Spleen (tissue), 7 donors: Measurements from ENCODE around the gene PPP1R18.

ENCODE experiments used
- POLR2A ChIP-seq, 3 donors: fragments of 450-650 bp; IDR thresholded peaks; one replicate each; pipeline ENCODE4 v1.5.1; 2017; ENCODE audit warnings: antibody characterized with exemption in 3 of 3, mild to moderate bottlenecking in 1 of 3
- POLR2AphosphoS5 ChIP-seq, 3 donors: sonication (generic); formaldehyde crosslinking; IDR thresholded peaks; one replicate each; pipeline ENCODE4 v1.5.1; 2017; ENCODE audit warnings: antibody characterized with exemption in 3 of 3
- TF ChIP-seq, protein P1 (sequence below), 11 experiments: fragments of 200-600 bp in 7 of 11; fragments of 450-650 bp in 4 of 11; sonication (generic) in 4 of 11; IDR thresholded peaks in 8 of 11; conservative IDR thresholded peaks in 3 of 11; 1 replicate in 7 of 11; 2 replicates in 4 of 11; pipeline versions ENCODE4 v1.4.0 to v1.8.0; 2016 to 2021; ENCODE audit warnings: antibody characterized with exemption in 11 of 11, inconsistent platforms in 4 of 11, mild to moderate bottlenecking in 1 of 11
- donor health status: DM: no; HTN: no; CAD: no; lungs with moderate emphysema.
- donor health status: DM: no; HTN: no; CAD: no.
- donor health status: DM: no; HTN: no; CAD: no.

GRCh38 chr6:30730601-30731435, 44.4 kb upstream of the PPP1R18 start:
- TF ChIP-seq, protein P1, sequence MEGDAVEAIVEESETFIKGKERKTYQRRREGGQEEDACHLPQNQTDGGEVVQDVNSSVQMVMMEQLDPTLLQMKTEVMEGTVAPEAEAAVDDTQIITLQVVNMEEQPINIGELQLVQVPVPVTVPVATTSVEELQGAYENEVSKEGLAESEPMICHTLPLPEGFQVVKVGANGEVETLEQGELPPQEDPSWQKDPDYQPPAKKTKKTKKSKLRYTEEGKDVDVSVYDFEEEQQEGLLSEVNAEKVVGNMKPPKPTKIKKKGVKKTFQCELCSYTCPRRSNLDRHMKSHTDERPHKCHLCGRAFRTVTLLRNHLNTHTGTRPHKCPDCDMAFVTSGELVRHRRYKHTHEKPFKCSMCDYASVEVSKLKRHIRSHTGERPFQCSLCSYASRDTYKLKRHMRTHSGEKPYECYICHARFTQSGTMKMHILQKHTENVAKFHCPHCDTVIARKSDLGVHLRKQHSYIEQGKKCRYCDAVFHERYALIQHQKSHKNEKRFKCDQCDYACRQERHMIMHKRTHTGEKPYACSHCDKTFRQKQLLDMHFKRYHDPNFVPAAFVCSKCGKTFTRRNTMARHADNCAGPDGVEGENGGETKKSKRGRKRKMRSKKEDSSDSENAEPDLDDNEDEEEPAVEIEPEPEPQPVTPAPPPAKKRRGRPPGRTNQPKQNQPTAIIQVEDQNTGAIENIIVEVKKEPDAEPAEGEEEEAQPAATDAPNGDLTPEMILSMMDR (IDR thresholded peaks at IDR 0.05 in 8 of 11, conservative IDR thresholded peaks at IDR 0.05 in 3 of 11), result peak; percentile 60 to 83 (median 78)
- no peak for TF ChIP-seq POLR2A (IDR thresholded peaks at IDR 0.05)
- TF ChIP-seq POLR2AphosphoS5 (IDR thresholded peaks at IDR 0.05), result peak; percentile 72 to 87 (median 80)
